IMR-90 (cell line): ENCODE measurements around the gene MSLN. TPM values are rescaled to one million over a fixed set of nuclear protein-coding genes. Genes with fewer than 3 reads are reported as not detected.
A peak's percentile ranks its signal among the peaks of the same experiment; 100 is the strongest.

ENCODE experiments used
- ATAC-seq: fragments of 200-7000 bp; cut with Tn5 transposase; 2 replicates; pipeline ENCODE4 v1.9.1; 2020; ENCODE audit warnings: low read depth, mild to moderate bottlenecking, moderate library complexity
- BruUV-seq: library from RNA; stranded (reverse); fragments of 400-500 nt; replicated peaks from 2 replicates; lab custom pipeline; 2021; lab: Mats Ljungman, UMichigan
- CTCF ChIA-PET: fragments of 300-600 bp; formaldehyde crosslinking; extraction: SDS; loops from one replicate; lab custom pipeline; 2021; ENCODE audit warnings: antibody characterized with exemption; lab: Yijun Ruan, JAX
- POLR2A ChIA-PET: fragments of 300-600 bp; sonication (Branson Sonifier 250); formaldehyde crosslinking; loops from one replicate; lab custom pipeline; 2022; ENCODE audit warnings: antibody characterized with exemption; ENCODE audit not compliant: unreplicated experiment; lab: Charles Lee
- DNase-seq: peaks from one replicate; pipeline ENCODE4 v3.0.0; 2013
- H2AFZ ChIP-seq: replicated peaks from 2 replicates; pipeline ENCODE3; 2013; ENCODE audit warnings: low read length, mild to moderate bottlenecking; ENCODE audit not compliant: poor library complexity
- H2AK5ac ChIP-seq: 2 replicates; pipeline ENCODE4 v1.6.1; 2013; ENCODE audit warnings: low read depth, low read length, inconsistent platforms
- H2AK9ac ChIP-seq: replicated peaks from 2 replicates; pipeline ENCODE3; 2013; ENCODE audit warnings: mild to moderate bottlenecking, low read depth, low read length, moderate library complexity; ENCODE audit not compliant: poor library complexity
- H2BK120ac ChIP-seq: 2 replicates; pipeline ENCODE4 v1.6.1; 2013; ENCODE audit warnings: low read depth, low read length, inconsistent platforms
- H2BK15ac ChIP-seq: 3 replicates; pipeline ENCODE4 v1.6.1; 2013; ENCODE audit warnings: low read depth, low read length, inconsistent platforms
- H2BK20ac ChIP-seq: 2 replicates; pipeline ENCODE4 v1.6.1; 2013; ENCODE audit warnings: low read depth, mild to moderate bottlenecking, inconsistent platforms, low read length, moderate library complexity
- H2BK5ac ChIP-seq: 2 replicates; pipeline ENCODE4 v1.6.1; 2013; ENCODE audit warnings: mild to moderate bottlenecking, low read depth, low read length, inconsistent platforms; ENCODE audit not compliant: poor library complexity, severe bottlenecking
- H3K14ac ChIP-seq: replicated peaks from 2 replicates; pipeline ENCODE4 v1.6.1; 2013; ENCODE audit warnings: low read depth, low read length, inconsistent platforms
- H3K18ac ChIP-seq: 2 replicates; pipeline ENCODE4 v1.6.1; 2013; ENCODE audit warnings: low read depth, low read length, control low read depth
- H3K23ac ChIP-seq: 2 replicates; pipeline ENCODE4 v1.6.1; 2013; ENCODE audit warnings: low read depth, low read length, inconsistent platforms
- H3K27ac ChIP-seq: 2 replicates; pipeline ENCODE4 v1.5.1; 2013; ENCODE audit warnings: mild to moderate bottlenecking, control low read depth, low read length; ENCODE audit not compliant: insufficient read depth
- H3K27me3 ChIP-seq: 2 replicates; pipeline ENCODE4 v1.6.1; 2013; ENCODE audit warnings: low read length; ENCODE audit not compliant: control insufficient read depth, insufficient read depth
- H3K36me3 ChIP-seq: 2 replicates; pipeline ENCODE4 v1.6.1; 2013; ENCODE audit warnings: low read length, mixed read lengths; ENCODE audit not compliant: control insufficient read depth, insufficient read depth
- H3K4ac ChIP-seq: 2 replicates; pipeline ENCODE4 v1.6.1; 2013; ENCODE audit warnings: low read depth, low read length, inconsistent platforms
- H3K4me1 ChIP-seq: 2 replicates; pipeline ENCODE4 v1.6.1; 2013; ENCODE audit warnings: low read length, mixed read lengths; ENCODE audit not compliant: control insufficient read depth, insufficient read depth
- H3K4me2 ChIP-seq: 2 replicates; pipeline ENCODE4 v1.6.1; 2013; ENCODE audit warnings: low read depth, mild to moderate bottlenecking, control low read depth, low read length, moderate library complexity
- H3K4me3 ChIP-seq: 2 replicates; pipeline ENCODE4 v1.5.1; 2013; ENCODE audit warnings: low read depth, mild to moderate bottlenecking, control low read depth, low read length, moderate library complexity; ENCODE audit not compliant: insufficient read depth
- H3K56ac ChIP-seq: 2 replicates; pipeline ENCODE4 v1.6.1; 2013; ENCODE audit warnings: low read length, inconsistent platforms; ENCODE audit not compliant: insufficient read depth; ENCODE audit errors: extremely low read depth
- H3K79me1 ChIP-seq, 2 experiments: 2 replicates each; pipeline ENCODE4 v1.6.1; 2013; ENCODE audit warnings: low read length in 2 of 2, inconsistent platforms in 1 of 2, low read depth in 1 of 2
- H3K9ac ChIP-seq: 2 replicates; pipeline ENCODE4 v1.6.1; 2013; ENCODE audit warnings: low read depth, low read length, control low read depth
- H3K9me1 ChIP-seq: 2 replicates; pipeline ENCODE4 v1.6.1; 2013; ENCODE audit warnings: low read length, inconsistent platforms; ENCODE audit not compliant: insufficient read depth
- H3K9me3 ChIP-seq: 2 replicates; pipeline ENCODE4 v1.6.1; 2013; ENCODE audit warnings: low read length; ENCODE audit not compliant: control insufficient read depth, insufficient read depth
- H4K20me1 ChIP-seq: 2 replicates; pipeline ENCODE4 v1.6.1; 2013; ENCODE audit warnings: low read length, inconsistent platforms; ENCODE audit not compliant: insufficient read depth
- H4K5ac ChIP-seq: 2 replicates; pipeline ENCODE4 v1.6.1; 2013; ENCODE audit warnings: mild to moderate bottlenecking, low read depth, low read length, control low read depth
- H4K8ac ChIP-seq, 2 experiments: 2 replicates each; pipeline ENCODE4 v1.6.1; 2013; ENCODE audit warnings: low read depth in 2 of 2, low read length in 2 of 2, control low read depth in 1 of 2, inconsistent platforms in 1 of 2
- H4K91ac ChIP-seq: 2 replicates; pipeline ENCODE4 v1.6.1; 2013; ENCODE audit warnings: low read depth, low read length, inconsistent platforms; ENCODE audit not compliant: insufficient read depth
- CEBPB ChIP-seq: IDR thresholded peaks from 2 replicates; pipeline ENCODE4 v1.6.1; 2012; ENCODE audit warnings: low read depth, low read length, improper control_type of control experiment
- MAZ ChIP-seq: IDR thresholded peaks from 2 replicates; pipeline ENCODE4 v1.6.1; 2012; ENCODE audit warnings: low read depth, mild to moderate bottlenecking, low read length, improper control_type of control experiment, moderate library complexity, borderline replicate concordance
- RCOR1 ChIP-seq: IDR thresholded peaks from 2 replicates; pipeline ENCODE4 v1.6.1; 2012; ENCODE audit warnings: mild to moderate bottlenecking, low read length, improper control_type of control experiment; ENCODE audit not compliant: insufficient replicate concordance
- WGBS, 2 experiments: methylation state at CpG; one replicate each; pipeline versions ENCODE4 v1.1.5 to v1.1.7; 2013; ENCODE audit warnings: missing lambda C conversion rate in 2 of 2; ENCODE audit not compliant: insufficient read length in 1 of 2; ENCODE audit errors: extremely low coverage in 2 of 2; 5-methylcytosine and 5-hydroxymethylcytosine counted together
- dilution Hi-C: fragments of 300-500 bp; cut with HindIII; formaldehyde crosslinking; loops from one replicate; pipeline ENCODE4 v1.14.3; 2018; ENCODE audit warnings: low sequenced_read_pairs; ENCODE audit not compliant: unreplicated experiment
- in situ Hi-C: fragments of 300-500 bp; cut with MboI; formaldehyde crosslinking; loops from 3 replicates; pipeline ENCODE4 v1.14.3; 2019; ENCODE audit warnings: low sequenced_read_pairs, inconsistent platforms, mixed read lengths
- intact Hi-C: fragments of 100-400 bp; cut with micrococcal nuclease; formaldehyde crosslinking; loops from 2 replicates; pipeline ENCODE4 v1.10.0; 2022
- polyA plus RNA-seq, 3 experiments: library from polyadenylated mRNA; depleted of rRNA; stranded (reverse); fragments of >200 nt; gene quantifications; 2 replicates each; pipeline ENCODE4 v1.2.3, GENCODE V29; 2012; ENCODE audit warnings: low replicate concordance in 1 of 3
- total RNA-seq: library from RNA; depleted of rRNA; stranded (reverse); fragments of >200 nt; gene quantifications from 2 replicates; pipeline ENCODE4 v1.2.3, GENCODE V29; 2012

MSLN gene
- total and polyA plus RNA-seq, 2 of the 4 experiments (the other 2 are of a cell fraction): 0.14 TPM; not detected in 1

- no peak overlapping the region for H3K56ac ChIP-seq
- H2BK120ac ChIP-seq: no peak overlapping the region
- no peak overlapping the region for H4K5ac ChIP-seq
- no peak overlapping the region for H4K91ac ChIP-seq
- no peaks in the 10 kb centered on the region for H3K36me3 ChIP-seq
- no peak overlapping the region for H3K18ac ChIP-seq
- no peak overlapping the region for H3K4me3 ChIP-seq
- H3K14ac ChIP-seq: no peak overlapping the region
- H2BK15ac ChIP-seq: no peak overlapping the region
- peaks cover 3% of the 10 kb centered on the region; the same call in 1 of the 2 replicates for H3K4me1 ChIP-seq
- 0 out of 2 replicates have a peak, but pooled peaks cover 3% of the 10 kb centered on the region for H3K9me1 ChIP-seq
- DNase-seq (no peak), ATAC-seq (no peak)
- H3K4me2 ChIP-seq: no peak overlapping the region
- H4K8ac ChIP-seq: no peak overlapping the region
- peak overlapping the region; percentile 28 for H2AK9ac ChIP-seq
- H3K79me1 ChIP-seq: peaks cover 4 to 12% of the 10 kb centered on the region in 2 experiments; a peak in 3 of 4 replicates
- H4K20me1 ChIP-seq: no peaks in the 10 kb centered on the region
- H2AK5ac ChIP-seq: no peak overlapping the region
- no peak overlapping the region for H3K9ac ChIP-seq
- 100% methylated on average over 3 of the region's 17 CpGs; no CpG with 5 or more reads in 1 of the 2 experiments for WGBS, 2 experiments
- H3K4ac ChIP-seq: no peak overlapping the region
- intact Hi-C loops: no loop called here
- H2BK20ac ChIP-seq: no peak overlapping the region
- H3K23ac ChIP-seq: no peak overlapping the region
- dilution Hi-C loops: no loop called here
- H3K9me3 ChIP-seq: no peaks in the 10 kb centered on the region
- ChIA-PET CTCF (no interaction called here), POLR2A (no interaction called here)
- in situ Hi-C loops: loop anchor here (25.0 kb wide), 1 partner anchor 407 kb away; no protein-coding TSS in a partner anchor
- TF ChIP-seq MAZ: no peak
- no peak for TF ChIP-seq CEBPB
- no peak for TF ChIP-seq RCOR1
- BruUV-seq: no TSS peak
- no peak overlapping the region for H2BK5ac ChIP-seq
- H2AFZ ChIP-seq: no peak overlapping the region
- H3K27ac ChIP-seq: no peak overlapping the region
- peaks cover 10% of the 10 kb centered on the region for H3K27me3 ChIP-seq
Measured at GRCh38 chr16:805474-805873, 44.9 kb downstream of the MSLN start.
